Karpas-422 (cell line): ENCODE data around the gene VIPR1. TPM values are rescaled to one million over a fixed set of nuclear protein-coding genes. Genes with fewer than 3 reads are reported as not detected.
A peak's percentile ranks its signal among the peaks of the same experiment; 100 is the strongest.

Experiments
- DNase-seq: peaks from one replicate; pipeline ENCODE4 v3.0.0-alpha.2; 2015
- H2AFZ ChIP-seq: fragments of 200-600 bp; sonication (generic); 2 replicates; pipeline ENCODE4 v1.6.1; 2014; ENCODE audit warnings: antibody characterized with exemption, low read length, mixed read lengths
- H3K27ac ChIP-seq: fragments of 200-600 bp; sonication (generic); 2 replicates; pipeline ENCODE4 v1.5.1; 2014; ENCODE audit warnings: mild to moderate bottlenecking, low read length, moderate library complexity
- H3K27me3 ChIP-seq: fragments of 200-600 bp; sonication (generic); 2 replicates; pipeline ENCODE4 v1.6.1; 2014; ENCODE audit warnings: low read length, mixed read lengths
- H3K36me3 ChIP-seq: fragments of 200-600 bp; sonication (generic); 2 replicates; pipeline ENCODE4 v1.6.1; 2014; ENCODE audit warnings: low read length, mixed read lengths; ENCODE audit not compliant: insufficient read depth
- H3K4me1 ChIP-seq: fragments of 200-600 bp; sonication (generic); 2 replicates; pipeline ENCODE4 v1.6.1; 2014; ENCODE audit warnings: mild to moderate bottlenecking, low read length, mixed read lengths
- H3K4me2 ChIP-seq: fragments of 200-600 bp; sonication (generic); 2 replicates; pipeline ENCODE4 v1.6.1; 2014; ENCODE audit warnings: low read length, low read depth, mild to moderate bottlenecking; ENCODE audit not compliant: poor library complexity, severe bottlenecking
- H3K4me3 ChIP-seq: fragments of 200-600 bp; sonication (generic); 2 replicates; pipeline ENCODE4 v1.5.1; 2014; ENCODE audit warnings: mild to moderate bottlenecking, antibody characterized with exemption, low read length, mixed read lengths
- H3K79me2 ChIP-seq: fragments of 200-600 bp; sonication (generic); 2 replicates; pipeline ENCODE4 v1.6.1; 2014; ENCODE audit warnings: mild to moderate bottlenecking, low read length, mixed read lengths
- H3K9ac ChIP-seq: fragments of 200-600 bp; sonication (generic); 2 replicates; pipeline ENCODE4 v1.6.0; 2014; ENCODE audit warnings: low read length
- H3K9me2 ChIP-seq: fragments of 200-600 bp; sonication (generic), shearing (Covaris generic); replicated peaks from 2 replicates; pipeline ENCODE4 v1.6.0; 2014; ENCODE audit warnings: mild to moderate bottlenecking, low read length, moderate library complexity; ENCODE audit not compliant: insufficient read depth
- H3K9me3 ChIP-seq: fragments of 300-700, 200-600 bp; sonication (generic); 2 replicates; pipeline ENCODE4 v1.6.1; 2014; ENCODE audit warnings: low read length, mixed read lengths
- H4K20me1 ChIP-seq: fragments of 200-600 bp; sonication (generic); 2 replicates; pipeline ENCODE4 v1.6.1; 2014; ENCODE audit warnings: mild to moderate bottlenecking, antibody characterized with exemption, low read length, low read depth; ENCODE audit not compliant: insufficient read depth
- total RNA-seq: library from RNA; depleted of rRNA; stranded (reverse); fragments of >200 nt; shearing (Covaris generic); gene quantifications from 2 replicates; pipeline ENCODE4 v1.2.3, GENCODE V29; 2014; ENCODE audit warnings: low replicate concordance

VIPR1 gene
- total RNA-seq, 1 experiment from 2014 or later, result 0.41 TPM

- Histone ChIP-seq H3K4me1 (no peaks in the 10 kb centered on the region), H3K79me2 (no peaks in the 10 kb centered on the region), H3K9me3 (no peaks in the 10 kb centered on the region), H3K27me3 (no peaks in the 10 kb centered on the region), H2AFZ (no peak overlapping the region), H3K27ac (no peak overlapping the region), H3K36me3 (no peaks in the 10 kb centered on the region), H3K4me2 (no peak overlapping the region), H3K9ac (no peak overlapping the region), H3K9me2 (no peaks in the 10 kb centered on the region), H3K4me3 (no peak overlapping the region), H4K20me1 (peaks cover 6% of the 10 kb centered on the region; the same call in 1 of the 2 replicates)
- no peak for DNase-seq
Measured at GRCh38 chr3:42537350-42537749, 34.9 kb downstream of the VIPR1 start.

GRCh38 chr3:42539871-42540714 is 37.6 kb downstream of the VIPR1 start:
- Histone ChIP-seq H2AFZ (no peak overlapping the region), H4K20me1 (peaks cover 6% of the 10 kb centered on the region; the same call in 1 of the 2 replicates), H3K9ac (no peak overlapping the region), H3K4me3 (no peak overlapping the region), H3K9me3 (no peaks in the 10 kb centered on the region), H3K79me2 (no peaks in the 10 kb centered on the region), H3K4me2 (no peak overlapping the region), H3K4me1 (no peaks in the 10 kb centered on the region), H3K27ac (no peak overlapping the region), H3K36me3 (no peaks in the 10 kb centered on the region), H3K9me2 (no peaks in the 10 kb centered on the region), H3K27me3 (no peaks in the 10 kb centered on the region)
- DNase-seq, result peak; percentile 84

GRCh38 chr3:42541079-42541478 is 38.6 kb downstream of the VIPR1 start:
- Histone ChIP-seq H3K36me3 (no peaks in the 10 kb centered on the region), H3K4me1 (no peaks in the 10 kb centered on the region), H3K4me3 (no peak overlapping the region), H3K79me2 (no peaks in the 10 kb centered on the region), H3K9me3 (no peaks in the 10 kb centered on the region), H2AFZ (no peak overlapping the region), H3K27ac (no peak overlapping the region), H3K4me2 (no peak overlapping the region), H3K9ac (no peak overlapping the region), H3K9me2 (no peaks in the 10 kb centered on the region), H4K20me1 (peaks cover 6% of the 10 kb centered on the region; the same call in 1 of the 2 replicates), H3K27me3 (no peaks in the 10 kb centered on the region)
- DNase-seq, result no peak

GRCh38 chr3:42544492-42545283 is 42.2 kb downstream of the VIPR1 start:
- Histone ChIP-seq H3K36me3 (no peaks in the 10 kb centered on the region), H3K27me3 (no peaks in the 10 kb centered on the region), H4K20me1 (peaks cover 6% of the 10 kb centered on the region; the same call in 1 of the 2 replicates), H3K9me3 (no peaks in the 10 kb centered on the region), H3K4me1 (no peaks in the 10 kb centered on the region), H3K4me3 (no peak overlapping the region), H3K9me2 (no peaks in the 10 kb centered on the region), H3K4me2 (no peak overlapping the region), H3K27ac (no peak overlapping the region), H2AFZ (no peak overlapping the region), H3K79me2 (no peaks in the 10 kb centered on the region), H3K9ac (no peak overlapping the region)
- DNase-seq, result no peak

- no peaks in the 10 kb centered on the region for H3K79me2 ChIP-seq
- H3K9me2 ChIP-seq, result no peaks in the 10 kb centered on the region
- H3K4me2 ChIP-seq, result no peak overlapping the region
- no peaks in the 10 kb centered on the region for H3K36me3 ChIP-seq
- H3K27ac ChIP-seq, result no peak overlapping the region
- H2AFZ ChIP-seq, result no peak overlapping the region
- H3K27me3 ChIP-seq, result no peaks in the 10 kb centered on the region
- H3K4me3 ChIP-seq, result no peak overlapping the region
- H3K9me3 ChIP-seq, result no peaks in the 10 kb centered on the region
- no peak for DNase-seq
- H4K20me1 ChIP-seq, result peaks cover 4% of the 10 kb centered on the region; the same call in 1 of the 2 replicates
- no peak overlapping the region for H3K9ac ChIP-seq
- H3K4me1 ChIP-seq, result no peaks in the 10 kb centered on the region
Measured at GRCh38 chr3:42545284-42545900, 42.9 kb downstream of the VIPR1 start.

- no peaks in the 10 kb centered on the region for H3K4me1 ChIP-seq
- 0 out of 2 replicates have a peak, but pooled peaks cover 2% of the 10 kb centered on the region for H4K20me1 ChIP-seq
- no peaks in the 10 kb centered on the region for H3K9me2 ChIP-seq
- H2AFZ ChIP-seq, result no peak overlapping the region
- no peak overlapping the region for H3K4me2 ChIP-seq
- H3K9me3 ChIP-seq, result no peaks in the 10 kb centered on the region
- no peaks in the 10 kb centered on the region for H3K79me2 ChIP-seq
- no peak overlapping the region for H3K4me3 ChIP-seq
- H3K36me3 ChIP-seq, result peaks cover 7% of the 10 kb centered on the region; the same call in 1 of the 2 replicates
- no peak overlapping the region for H3K9ac ChIP-seq
- H3K27ac ChIP-seq, result no peak overlapping the region
- no peak for DNase-seq
- H3K27me3 ChIP-seq, result no peaks in the 10 kb centered on the region
Measured at GRCh38 chr3:42546691-42547213, 44.3 kb downstream of the VIPR1 start.

GRCh38 chr3:42547401-42547945 is 45.0 kb downstream of the VIPR1 start:
- DNase-seq, result peak; percentile 79
- Histone ChIP-seq H3K4me2 (no peak overlapping the region), H3K9me2 (no peaks in the 10 kb centered on the region)

More at GRCh38 chr3:42547401-42547945, 45.0 kb downstream of the VIPR1 start:
- Histone ChIP-seq H4K20me1 (no peaks in the 10 kb centered on the region), H3K4me1 (no peaks in the 10 kb centered on the region), H3K27me3 (no peaks in the 10 kb centered on the region), H3K36me3 (peaks cover 13% of the 10 kb centered on the region), H3K9ac (no peak overlapping the region), H3K27ac (no peak overlapping the region), H3K79me2 (no peaks in the 10 kb centered on the region), H3K9me3 (no peaks in the 10 kb centered on the region), H3K4me3 (no peak overlapping the region), H2AFZ (no peak overlapping the region)
